HepG2 (cell line): ENCODE data around the gene ALG14. TPM values are rescaled to one million over a fixed set of nuclear protein-coding genes. Genes with fewer than 3 reads are reported as not detected.

Experiments used
- CC2D1A ChIP-seq: sonication (generic); formaldehyde crosslinking; IDR thresholded peaks from 2 replicates; pipeline ENCODE4 v1.8.1; 2023; ENCODE audit warnings: mild to moderate bottlenecking, missing genetic modification reagents
- FOSL2 ChIP-seq: sonication (generic); formaldehyde crosslinking; IDR thresholded peaks from 2 replicates; pipeline ENCODE4 v1.4.0; 2020; ENCODE audit warnings: missing genetic modification reagents
- GZF1 ChIP-seq: sonication (generic); formaldehyde crosslinking; IDR thresholded peaks from 2 replicates; pipeline ENCODE4 v1.5.1; 2020; ENCODE audit warnings: mild to moderate bottlenecking, missing genetic modification reagents
- POGZ ChIP-seq: sonication (generic); formaldehyde crosslinking; IDR thresholded peaks from 2 replicates; pipeline ENCODE4 v1.4.0; 2020; ENCODE audit warnings: mild to moderate bottlenecking, missing genetic modification reagents
- XBP1 ChIP-seq: sonication (generic); formaldehyde crosslinking; IDR thresholded peaks from 2 replicates; pipeline ENCODE4 v1.5.0; 2020; ENCODE audit warnings: missing genetic modification reagents
- ZC3H13 ChIP-seq: sonication (generic); formaldehyde crosslinking; IDR thresholded peaks from 2 replicates; pipeline ENCODE4 v1.8.1; 2023; ENCODE audit warnings: mild to moderate bottlenecking, missing genetic modification reagents, moderate library complexity
- ZFY ChIP-seq: sonication (generic); formaldehyde crosslinking; IDR thresholded peaks from 2 replicates; pipeline ENCODE4 v1.4.0; 2020; ENCODE audit warnings: missing genetic modification reagents
- ZNF136 ChIP-seq: sonication (generic); formaldehyde crosslinking; IDR thresholded peaks from 2 replicates; pipeline ENCODE4 v1.8.1; 2022; ENCODE audit warnings: low read depth, mild to moderate bottlenecking, moderate library complexity, missing genetic modification reagents
- ZNF44 ChIP-seq: sonication (generic); formaldehyde crosslinking; IDR thresholded peaks from 2 replicates; pipeline ENCODE4 v1.5.1; 2020; ENCODE audit warnings: mild to moderate bottlenecking, missing genetic modification reagents
- ZNF451 ChIP-seq: sonication (generic); formaldehyde crosslinking; IDR thresholded peaks from 2 replicates; pipeline ENCODE4 v1.5.0; 2020; ENCODE audit warnings: mild to moderate bottlenecking, missing genetic modification reagents
- ZNF772 ChIP-seq: sonication (generic); formaldehyde crosslinking; IDR thresholded peaks from 2 replicates; pipeline ENCODE4 v1.5.0; 2020; ENCODE audit warnings: mild to moderate bottlenecking, missing genetic modification reagents
- ZNF841 ChIP-seq: sonication (generic); formaldehyde crosslinking; IDR thresholded peaks from 2 replicates; pipeline ENCODE4 v1.8.1; 2023; ENCODE audit warnings: missing genetic modification reagents, borderline replicate concordance
- ZNF878 ChIP-seq: sonication (generic); formaldehyde crosslinking; IDR thresholded peaks from 2 replicates; pipeline ENCODE4 v1.8.1; 2023; ENCODE audit warnings: mild to moderate bottlenecking, missing genetic modification reagents, moderate library complexity
- polyA plus RNA-seq, 8 experiments: library from polyadenylated mRNA; depleted of rRNA in 3 of 8; stranded (reverse) in 7 of 8; unstranded in 1 of 8; fragments of >200 nt; fragmentation: Illumina TruSeq in 4 of 8; extraction: Trizol in 4 of 8; gene quantifications; 2 replicates each; pipeline versions ENCODE4 v1.2.1 to v1.2.3, GENCODE V29; 2011 to 2016; ENCODE audit warnings: low read depth in 4 of 8, missing spikeins in 1 of 8, mixed read lengths in 1 of 8; ENCODE audit not compliant: insufficient read depth in 1 of 8
- total RNA-seq, 5 experiments: library from RNA; depleted of rRNA; stranded (reverse); fragments of >200 nt; fragmentation: Illumina TruSeq; extraction: Trizol; gene quantifications; 2 replicates each; pipeline ENCODE4 v1.2.3, GENCODE V29; 2016; ENCODE audit warnings: low read depth in 1 of 5
- TF ChIP-seq, protein P1 (sequence below): sonication (generic); formaldehyde crosslinking; IDR thresholded peaks from 2 replicates; pipeline ENCODE4 v1.4.0; 2020; ENCODE audit warnings: missing genetic modification reagents, borderline replicate concordance
- TF ChIP-seq, protein P2 (sequence below): sonication (generic); formaldehyde crosslinking; IDR thresholded peaks from 2 replicates; pipeline ENCODE4 v1.4.0; 2020; ENCODE audit warnings: missing genetic modification reagents, borderline replicate concordance
- TF ChIP-seq, protein P3 (sequence below): sonication (generic); formaldehyde crosslinking; conservative IDR thresholded peaks from 2 replicates; pipeline ENCODE4 v1.8.1; 2023; ENCODE audit warnings: missing genetic modification reagents
- TF ChIP-seq, protein P4 (sequence below): sonication (generic); formaldehyde crosslinking; IDR thresholded peaks from 2 replicates; pipeline ENCODE4 v1.4.0; 2020; ENCODE audit warnings: mild to moderate bottlenecking, missing genetic modification reagents
- TF ChIP-seq, protein P5 (sequence below): IDR thresholded peaks from 2 replicates; pipeline ENCODE4 v1.6.1; 2016; ENCODE audit warnings: low read depth, control low read depth

Gene ALG14
- total and polyA plus RNA-seq, 2 of the 13 experiments (the other 11 are each of a cell fraction or from before 2014, with no cell fraction given) = 4.5 to 12.7 TPM

DNA sequence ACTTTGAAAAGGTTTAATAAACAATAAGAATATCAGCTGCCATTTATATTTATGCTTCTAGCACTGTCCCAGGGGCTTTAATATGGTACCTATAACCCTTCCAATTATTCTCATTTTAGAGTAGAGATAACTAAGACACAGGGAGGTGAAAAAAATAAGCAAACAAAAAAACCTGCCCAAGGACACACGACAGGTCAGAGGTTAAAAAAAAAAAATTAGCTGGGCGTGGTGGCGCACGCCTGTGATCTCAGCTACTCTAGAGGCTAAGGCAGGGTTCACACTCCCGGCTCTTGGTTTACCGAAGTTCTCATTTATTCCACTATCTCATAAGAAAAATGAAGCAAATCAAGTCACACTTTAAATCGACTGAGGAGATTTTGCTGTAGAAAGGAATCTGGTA is 111.2 kb downstream of the ALG14 start (continued):
- TF ChIP-seq, protein P1, sequence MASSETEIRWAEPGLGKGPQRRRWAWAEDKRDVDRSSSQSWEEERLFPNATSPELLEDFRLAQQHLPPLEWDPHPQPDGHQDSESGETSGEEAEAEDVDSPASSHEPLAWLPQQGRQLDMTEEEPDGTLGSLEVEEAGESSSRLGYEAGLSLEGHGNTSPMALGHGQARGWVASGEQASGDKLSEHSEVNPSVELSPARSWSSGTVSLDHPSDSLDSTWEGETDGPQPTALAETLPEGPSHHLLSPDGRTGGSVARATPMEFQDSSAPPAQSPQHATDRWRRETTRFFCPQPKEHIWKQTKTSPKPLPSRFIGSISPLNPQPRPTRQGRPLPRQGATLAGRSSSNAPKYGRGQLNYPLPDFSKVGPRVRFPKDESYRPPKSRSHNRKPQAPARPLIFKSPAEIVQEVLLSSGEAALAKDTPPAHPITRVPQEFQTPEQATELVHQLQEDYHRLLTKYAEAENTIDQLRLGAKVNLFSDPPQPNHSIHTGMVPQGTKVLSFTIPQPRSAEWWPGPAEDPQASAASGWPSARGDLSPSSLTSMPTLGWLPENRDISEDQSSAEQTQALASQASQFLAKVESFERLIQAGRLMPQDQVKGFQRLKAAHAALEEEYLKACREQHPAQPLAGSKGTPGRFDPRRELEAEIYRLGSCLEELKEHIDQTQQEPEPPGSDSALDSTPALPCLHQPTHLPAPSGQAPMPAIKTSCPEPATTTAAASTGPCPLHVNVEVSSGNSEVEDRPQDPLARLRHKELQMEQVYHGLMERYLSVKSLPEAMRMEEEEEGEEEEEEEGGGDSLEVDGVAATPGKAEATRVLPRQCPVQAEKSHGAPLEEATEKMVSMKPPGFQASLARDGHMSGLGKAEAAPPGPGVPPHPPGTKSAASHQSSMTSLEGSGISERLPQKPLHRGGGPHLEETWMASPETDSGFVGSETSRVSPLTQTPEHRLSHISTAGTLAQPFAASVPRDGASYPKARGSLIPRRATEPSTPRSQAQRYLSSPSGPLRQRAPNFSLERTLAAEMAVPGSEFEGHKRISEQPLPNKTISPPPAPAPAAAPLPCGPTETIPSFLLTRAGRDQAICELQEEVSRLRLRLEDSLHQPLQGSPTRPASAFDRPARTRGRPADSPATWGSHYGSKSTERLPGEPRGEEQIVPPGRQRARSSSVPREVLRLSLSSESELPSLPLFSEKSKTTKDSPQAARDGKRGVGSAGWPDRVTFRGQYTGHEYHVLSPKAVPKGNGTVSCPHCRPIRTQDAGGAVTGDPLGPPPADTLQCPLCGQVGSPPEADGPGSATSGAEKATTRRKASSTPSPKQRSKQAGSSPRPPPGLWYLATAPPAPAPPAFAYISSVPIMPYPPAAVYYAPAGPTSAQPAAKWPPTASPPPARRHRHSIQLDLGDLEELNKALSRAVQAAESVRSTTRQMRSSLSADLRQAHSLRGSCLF = no peak
- TF ChIP-seq, protein P2, sequence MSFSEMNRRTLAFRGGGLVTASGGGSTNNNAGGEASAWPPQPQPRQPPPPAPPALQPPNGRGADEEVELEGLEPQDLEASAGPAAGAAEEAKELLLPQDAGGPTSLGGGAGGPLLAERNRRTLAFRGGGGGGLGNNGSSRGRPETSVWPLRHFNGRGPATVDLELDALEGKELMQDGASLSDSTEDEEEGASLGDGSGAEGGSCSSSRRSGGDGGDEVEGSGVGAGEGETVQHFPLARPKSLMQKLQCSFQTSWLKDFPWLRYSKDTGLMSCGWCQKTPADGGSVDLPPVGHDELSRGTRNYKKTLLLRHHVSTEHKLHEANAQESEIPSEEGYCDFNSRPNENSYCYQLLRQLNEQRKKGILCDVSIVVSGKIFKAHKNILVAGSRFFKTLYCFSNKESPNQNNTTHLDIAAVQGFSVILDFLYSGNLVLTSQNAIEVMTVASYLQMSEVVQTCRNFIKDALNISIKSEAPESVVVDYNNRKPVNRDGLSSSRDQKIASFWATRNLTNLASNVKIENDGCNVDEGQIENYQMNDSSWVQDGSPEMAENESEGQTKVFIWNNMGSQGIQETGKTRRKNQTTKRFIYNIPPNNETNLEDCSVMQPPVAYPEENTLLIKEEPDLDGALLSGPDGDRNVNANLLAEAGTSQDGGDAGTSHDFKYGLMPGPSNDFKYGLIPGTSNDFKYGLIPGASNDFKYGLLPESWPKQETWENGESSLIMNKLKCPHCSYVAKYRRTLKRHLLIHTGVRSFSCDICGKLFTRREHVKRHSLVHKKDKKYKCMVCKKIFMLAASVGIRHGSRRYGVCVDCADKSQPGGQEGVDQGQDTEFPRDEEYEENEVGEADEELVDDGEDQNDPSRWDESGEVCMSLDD = no peak
- no peak for TF ChIP-seq ZNF878
- peak; percentile 33; the same call in 1 of the 2 replicates for TF ChIP-seq FOSL2 (CRISPR knock-in tag)
- TF ChIP-seq, protein P3, sequence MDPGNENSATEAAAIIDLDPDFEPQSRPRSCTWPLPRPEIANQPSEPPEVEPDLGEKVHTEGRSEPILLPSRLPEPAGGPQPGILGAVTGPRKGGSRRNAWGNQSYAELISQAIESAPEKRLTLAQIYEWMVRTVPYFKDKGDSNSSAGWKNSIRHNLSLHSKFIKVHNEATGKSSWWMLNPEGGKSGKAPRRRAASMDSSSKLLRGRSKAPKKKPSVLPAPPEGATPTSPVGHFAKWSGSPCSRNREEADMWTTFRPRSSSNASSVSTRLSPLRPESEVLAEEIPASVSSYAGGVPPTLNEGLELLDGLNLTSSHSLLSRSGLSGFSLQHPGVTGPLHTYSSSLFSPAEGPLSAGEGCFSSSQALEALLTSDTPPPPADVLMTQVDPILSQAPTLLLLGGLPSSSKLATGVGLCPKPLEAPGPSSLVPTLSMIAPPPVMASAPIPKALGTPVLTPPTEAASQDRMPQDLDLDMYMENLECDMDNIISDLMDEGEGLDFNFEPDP (CRISPR knock-in tag) = no peak
- no peak for TF ChIP-seq GZF1 (CRISPR knock-in tag)
- TF ChIP-seq POGZ (CRISPR knock-in tag) = peak; percentile 54; the same call in 1 of the 2 replicates
- no peak for TF ChIP-seq ZC3H13
- TF ChIP-seq, protein P4, sequence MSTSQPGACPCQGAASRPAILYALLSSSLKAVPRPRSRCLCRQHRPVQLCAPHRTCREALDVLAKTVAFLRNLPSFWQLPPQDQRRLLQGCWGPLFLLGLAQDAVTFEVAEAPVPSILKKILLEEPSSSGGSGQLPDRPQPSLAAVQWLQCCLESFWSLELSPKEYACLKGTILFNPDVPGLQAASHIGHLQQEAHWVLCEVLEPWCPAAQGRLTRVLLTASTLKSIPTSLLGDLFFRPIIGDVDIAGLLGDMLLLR (CRISPR knock-in tag) = no peak
- no peak for TF ChIP-seq ZNF136 (CRISPR knock-in tag)
- no peak for TF ChIP-seq CC2D1A (CRISPR knock-in tag)
- TF ChIP-seq ZFY (CRISPR knock-in tag) = no peak
- no peak for TF ChIP-seq ZNF772
- TF ChIP-seq ZNF44 (CRISPR knock-in tag) = no peak
- no peak for TF ChIP-seq ZNF451 (CRISPR knock-in tag)
- TF ChIP-seq XBP1 (CRISPR knock-in tag) = no peak
- no peak for TF ChIP-seq ZNF841 (CRISPR knock-in tag)
- TF ChIP-seq, protein P5, sequence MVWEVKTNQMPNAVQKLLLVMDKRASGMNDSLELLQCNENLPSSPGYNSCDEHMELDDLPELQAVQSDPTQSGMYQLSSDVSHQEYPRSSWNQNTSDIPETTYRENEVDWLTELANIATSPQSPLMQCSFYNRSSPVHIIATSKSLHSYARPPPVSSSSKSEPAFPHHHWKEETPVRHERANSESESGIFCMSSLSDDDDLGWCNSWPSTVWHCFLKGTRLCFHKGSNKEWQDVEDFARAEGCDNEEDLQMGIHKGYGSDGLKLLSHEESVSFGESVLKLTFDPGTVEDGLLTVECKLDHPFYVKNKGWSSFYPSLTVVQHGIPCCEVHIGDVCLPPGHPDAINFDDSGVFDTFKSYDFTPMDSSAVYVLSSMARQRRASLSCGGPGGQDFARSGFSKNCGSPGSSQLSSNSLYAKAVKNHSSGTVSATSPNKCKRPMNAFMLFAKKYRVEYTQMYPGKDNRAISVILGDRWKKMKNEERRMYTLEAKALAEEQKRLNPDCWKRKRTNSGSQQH (CRISPR knock-in tag) = no peak
